ENCODE results near the gene CDH12.
"Not testable (repeated sequence)": the region's sequence is repeated elsewhere in the genome, so short reads cannot be mapped to it uniquely, and the experiment has no call there.

The CDH12 gene

DNA sequence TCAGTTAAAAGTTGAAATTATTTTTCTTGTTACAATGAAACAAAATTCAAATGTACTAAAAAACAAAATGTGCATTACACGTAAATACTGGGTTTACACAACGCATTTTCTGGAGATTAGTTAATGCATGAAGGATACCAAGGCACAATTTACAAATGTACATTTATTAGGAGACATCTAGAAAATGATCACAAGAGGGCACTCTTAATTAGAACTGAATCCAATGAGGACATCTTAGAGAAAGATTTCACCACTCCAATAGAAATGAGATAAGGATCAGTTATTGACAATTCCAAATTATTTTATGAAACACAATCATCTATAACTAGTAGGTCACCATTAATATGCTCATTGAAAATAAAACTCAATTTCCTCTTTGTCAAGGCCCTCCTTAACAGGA lies 36.6 kb upstream of the CDH12 start:
- no peak for DNase-seq (ENCODE audit: low read depth)
- TF ChIP-seq, protein P1, sequence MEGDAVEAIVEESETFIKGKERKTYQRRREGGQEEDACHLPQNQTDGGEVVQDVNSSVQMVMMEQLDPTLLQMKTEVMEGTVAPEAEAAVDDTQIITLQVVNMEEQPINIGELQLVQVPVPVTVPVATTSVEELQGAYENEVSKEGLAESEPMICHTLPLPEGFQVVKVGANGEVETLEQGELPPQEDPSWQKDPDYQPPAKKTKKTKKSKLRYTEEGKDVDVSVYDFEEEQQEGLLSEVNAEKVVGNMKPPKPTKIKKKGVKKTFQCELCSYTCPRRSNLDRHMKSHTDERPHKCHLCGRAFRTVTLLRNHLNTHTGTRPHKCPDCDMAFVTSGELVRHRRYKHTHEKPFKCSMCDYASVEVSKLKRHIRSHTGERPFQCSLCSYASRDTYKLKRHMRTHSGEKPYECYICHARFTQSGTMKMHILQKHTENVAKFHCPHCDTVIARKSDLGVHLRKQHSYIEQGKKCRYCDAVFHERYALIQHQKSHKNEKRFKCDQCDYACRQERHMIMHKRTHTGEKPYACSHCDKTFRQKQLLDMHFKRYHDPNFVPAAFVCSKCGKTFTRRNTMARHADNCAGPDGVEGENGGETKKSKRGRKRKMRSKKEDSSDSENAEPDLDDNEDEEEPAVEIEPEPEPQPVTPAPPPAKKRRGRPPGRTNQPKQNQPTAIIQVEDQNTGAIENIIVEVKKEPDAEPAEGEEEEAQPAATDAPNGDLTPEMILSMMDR (IDR thresholded peaks at IDR 0.05; ENCODE audit: insufficient read depth, low read depth, low read length, missing control alignments) = no peak
- H3K4me3 ChIP-seq (ENCODE audit: low read depth, low read length) = no peak overlapping the region

DNA sequence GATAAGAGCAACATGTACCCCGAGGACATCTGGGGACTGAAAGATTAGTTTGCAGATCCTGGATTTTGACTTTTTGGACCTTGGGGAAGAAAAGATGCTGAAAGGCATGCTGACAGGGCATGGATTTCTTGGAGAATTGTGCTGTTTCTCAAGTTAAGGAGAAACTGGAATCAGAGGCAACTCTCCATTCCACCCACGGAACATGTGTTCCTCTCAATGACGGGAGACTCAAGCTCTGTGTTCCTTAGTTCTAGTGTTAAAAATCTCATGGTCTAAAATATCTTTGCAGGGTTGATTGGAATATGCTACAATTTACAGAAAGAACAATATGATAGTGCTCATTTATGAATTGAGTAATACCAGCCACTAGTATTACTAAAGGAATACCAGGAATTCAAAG lies 34.4 kb upstream of the CDH12 start:
- no peak overlapping the region for H3K4me3 ChIP-seq (ENCODE audit: low read depth, low read length)
- DNase-seq (ENCODE audit: low read depth) = no peak
- TF ChIP-seq, protein P1 (IDR thresholded peaks at IDR 0.05; ENCODE audit: insufficient read depth, low read depth, low read length, missing control alignments) = no peak

DNA sequence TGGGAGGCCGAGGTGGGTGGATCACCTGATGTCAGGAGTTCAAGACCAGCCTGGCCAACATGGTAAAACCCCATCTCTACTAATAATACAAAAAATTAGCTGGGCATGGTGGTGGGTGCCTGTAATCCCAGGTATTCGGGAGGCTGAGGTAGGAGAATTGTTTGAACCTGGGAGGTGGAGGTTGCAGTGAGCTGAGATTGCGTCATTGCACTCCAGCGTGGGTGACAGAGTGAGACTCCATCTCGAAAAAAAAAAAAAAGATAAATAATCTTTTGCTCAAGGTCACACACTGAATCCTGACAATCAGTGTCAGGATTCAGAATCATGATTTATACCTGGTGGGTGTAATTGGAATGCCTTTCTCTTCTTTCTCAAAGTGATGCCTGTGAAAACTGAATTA lies 5.8 kb upstream of the CDH12 start:
- not testable (repeated sequence) for DNase-seq (ENCODE audit: low read depth); H3K4me3 ChIP-seq (ENCODE audit: low read depth, low read length)

DNA sequence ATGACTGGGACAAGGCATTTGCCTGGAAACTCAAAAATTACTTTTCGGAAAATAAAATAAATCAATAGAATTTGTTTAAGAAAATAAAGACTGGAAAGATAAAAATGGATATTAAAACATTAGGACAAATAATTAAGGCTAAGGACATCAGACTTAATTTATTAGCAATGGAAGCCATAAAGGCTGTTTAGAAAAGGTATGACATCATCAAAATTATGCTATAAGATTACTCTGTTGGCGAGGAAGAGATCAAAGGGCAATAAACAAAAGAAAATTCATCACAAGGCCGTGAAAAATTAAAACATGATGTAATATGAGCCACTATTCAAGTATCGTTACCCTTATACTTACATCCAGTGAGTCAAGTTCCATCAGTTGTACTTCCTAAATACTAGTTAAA lies 2.7 kb upstream of the CDH12 start:
- DNase-seq (ENCODE audit: low read depth) = no peak
- H3K4me3 ChIP-seq (ENCODE audit: low read depth, low read length) = no peak overlapping the region
- TF ChIP-seq, protein P1 (IDR thresholded peaks at IDR 0.05; ENCODE audit: insufficient read depth, low read depth, low read length, missing control alignments) = no peak

DNA sequence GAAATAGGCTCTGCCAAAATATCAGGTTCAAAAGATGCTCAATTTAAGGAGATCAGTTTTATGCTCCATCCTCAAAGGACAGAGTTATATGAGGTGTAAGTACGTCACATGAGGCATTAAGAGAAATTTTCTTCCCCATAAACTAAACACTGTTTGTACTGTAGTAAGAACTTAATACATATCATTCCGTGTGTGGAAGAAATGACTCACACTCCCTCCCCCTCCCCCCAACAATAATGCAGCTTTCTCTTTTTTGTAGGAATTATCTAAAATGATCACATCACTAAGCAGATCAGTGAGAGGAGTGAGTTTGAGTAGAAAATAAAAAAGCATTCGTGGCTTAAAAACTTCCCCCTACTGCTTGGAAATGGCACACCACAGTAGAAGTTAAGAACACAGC lies 2.2 kb downstream of the CDH12 start:
- TF ChIP-seq, protein P1 (IDR thresholded peaks at IDR 0.05; ENCODE audit: insufficient read depth, low read depth, low read length, missing control alignments) = no peak
- no peak overlapping the region for H3K4me3 ChIP-seq (ENCODE audit: low read depth, low read length)
- DNase-seq (ENCODE audit: low read depth) = no peak

DNA sequence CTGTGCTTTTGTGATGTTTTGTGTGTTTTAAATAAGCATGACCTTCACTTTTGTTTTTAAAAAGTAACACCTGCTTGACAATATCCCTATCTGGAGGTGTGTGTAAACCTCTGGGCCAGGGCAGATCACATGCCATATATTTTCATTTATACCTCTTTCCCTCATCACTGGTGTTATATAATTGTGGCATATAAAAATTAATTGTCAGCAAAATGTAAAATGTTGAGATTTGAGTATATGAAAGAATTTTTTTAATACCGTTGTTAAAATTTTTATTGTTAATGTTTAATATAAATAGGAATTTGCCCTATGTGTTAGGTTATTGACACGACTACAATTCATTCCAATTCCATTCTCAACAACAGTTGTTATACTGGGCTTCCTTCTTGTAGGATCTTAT lies 6.5 kb downstream of the CDH12 start:
- H3K4me3 ChIP-seq (ENCODE audit: low read depth, low read length) = no peak overlapping the region
- no peak for DNase-seq (ENCODE audit: low read depth)
- TF ChIP-seq, protein P1 (IDR thresholded peaks at IDR 0.05; ENCODE audit: insufficient read depth, low read depth, low read length, missing control alignments) = no peak

DNA sequence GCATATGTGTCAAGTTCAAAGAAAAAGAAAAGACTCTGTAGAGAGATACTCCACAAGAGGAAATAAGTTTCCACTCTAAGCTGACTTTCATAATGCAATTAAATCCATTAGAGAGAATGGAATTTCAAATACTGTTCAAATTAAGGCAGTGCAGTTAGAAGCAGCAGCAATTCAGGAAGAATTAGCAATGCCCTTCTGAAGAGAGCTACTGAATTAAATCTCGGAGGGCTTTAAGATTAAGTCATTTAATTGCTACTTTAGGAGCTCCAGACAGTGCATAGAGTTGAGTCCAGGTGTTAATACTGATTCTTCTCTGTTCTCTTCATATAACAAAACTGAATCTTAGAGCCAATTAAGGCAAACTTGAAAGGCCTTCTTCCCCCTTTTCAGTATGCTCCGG lies 8.5 kb downstream of the CDH12 start:
- DNase-seq (ENCODE audit: low read depth) = no peak
- TF ChIP-seq, protein P1 (IDR thresholded peaks at IDR 0.05; ENCODE audit: insufficient read depth, low read depth, low read length, missing control alignments) = no peak
- H3K4me3 ChIP-seq (ENCODE audit: low read depth, low read length) = no peak overlapping the region

DNA sequence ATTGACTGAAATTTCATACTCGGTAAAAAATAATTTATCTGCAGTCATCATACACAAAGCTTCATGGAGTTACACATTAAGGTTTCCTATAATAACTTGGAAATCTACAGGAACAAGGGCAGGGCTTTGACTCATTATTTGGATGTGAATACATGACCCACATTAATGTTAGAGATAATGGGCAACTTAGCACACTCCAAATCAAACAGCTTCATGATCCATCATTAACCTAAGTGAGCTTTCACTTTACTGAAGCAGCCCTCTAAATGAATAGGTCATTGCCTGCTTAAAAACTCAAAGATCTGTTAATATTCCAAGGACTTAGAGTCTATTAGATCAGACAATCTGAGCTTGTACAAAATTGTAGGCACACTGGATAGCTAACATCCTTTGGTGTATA lies 9.0 kb downstream of the CDH12 start:
- TF ChIP-seq, protein P1 (IDR thresholded peaks at IDR 0.05; ENCODE audit: insufficient read depth, low read depth, low read length, missing control alignments) = no peak
- no peak overlapping the region for H3K4me3 ChIP-seq (ENCODE audit: low read depth, low read length)
- DNase-seq (ENCODE audit: low read depth) = no peak
